Neural cell (in vitro differentiated cells): ENCODE data around the gene GCNT2. TPM values are rescaled to one million over a fixed set of nuclear protein-coding genes. Genes with fewer than 3 reads are reported as not detected.

Experiments
- H2AFZ ChIP-seq: fragments of 200-600, 300-800 bp; sonication (generic), shearing (Covaris generic); 2 replicates; pipeline ENCODE4 v1.6.0; 2014; ENCODE audit warnings: low read depth, mild to moderate bottlenecking, antibody characterized with exemption, low read length, moderate library complexity
- H3F3A ChIP-seq: fragments of 200-600 bp; shearing (Covaris generic); 2 replicates; pipeline ENCODE4 v1.6.1; 2016; ENCODE audit warnings: mild to moderate bottlenecking, moderate library complexity, mixed read lengths, antibody characterized with exemption, low read length; ENCODE audit not compliant: insufficient read depth, poor library complexity, severe bottlenecking
- H3K27ac ChIP-seq: fragments of 200-600, 300-800 bp; sonication (generic), shearing (Covaris generic); 2 replicates; pipeline ENCODE4 v1.5.1; 2014; ENCODE audit warnings: mild to moderate bottlenecking, low read length, moderate library complexity
- H3K27me3 ChIP-seq: fragments of 300-800, 200-600 bp; sonication (generic), shearing (Covaris generic); 2 replicates; pipeline ENCODE4 v1.6.0; 2014; ENCODE audit warnings: mild to moderate bottlenecking, low read depth, low read length, moderate library complexity; ENCODE audit not compliant: insufficient read depth
- H3K36me3 ChIP-seq: fragments of 300-800, 200-600 bp; sonication (generic), shearing (Covaris generic); 2 replicates; pipeline ENCODE4 v1.5.1; 2014; ENCODE audit warnings: mild to moderate bottlenecking, antibody characterized with exemption, low read length, moderate library complexity; ENCODE audit not compliant: insufficient read depth
- H3K4me2 ChIP-seq: fragments of 300-800, 200-600 bp; sonication (generic), shearing (Covaris generic); 2 replicates; pipeline ENCODE4 v1.6.0; 2014; ENCODE audit warnings: mild to moderate bottlenecking, low read length
- H3K4me3 ChIP-seq: fragments of 300-800, 200-600 bp; sonication (generic), shearing (Covaris generic); 2 replicates; pipeline ENCODE4 v1.5.1; 2014; ENCODE audit warnings: mild to moderate bottlenecking, low read length, moderate library complexity
- H3K79me2 ChIP-seq: fragments of 200-600 bp; shearing (Covaris generic); replicated peaks from 2 replicates; pipeline ENCODE4 v1.6.0; 2014; ENCODE audit warnings: mild to moderate bottlenecking, low read length, moderate library complexity; ENCODE audit not compliant: insufficient read depth
- H3K9ac ChIP-seq: fragments of 300-800, 200-600 bp; sonication (generic), shearing (Covaris generic); 2 replicates; pipeline ENCODE4 v1.6.1; 2016; ENCODE audit warnings: mild to moderate bottlenecking, low read length, mixed read lengths
- H3K9me2 ChIP-seq: fragments of 200-600 bp; shearing (Covaris generic); 2 replicates; pipeline ENCODE4 v1.6.1; 2016; ENCODE audit warnings: mild to moderate bottlenecking, low read length, mixed read lengths; ENCODE audit not compliant: insufficient read depth
- H3K9me3 ChIP-seq: fragments of 200-600, 300-800 bp; sonication (generic), shearing (Covaris generic); 2 replicates; pipeline ENCODE4 v1.6.1; 2016; ENCODE audit warnings: mild to moderate bottlenecking, mixed run types, low read length, moderate library complexity, mixed read lengths
- H4K20me1 ChIP-seq: fragments of 200-600 bp; shearing (Covaris generic); 2 replicates; pipeline ENCODE4 v1.6.1; 2016; ENCODE audit warnings: mild to moderate bottlenecking, mixed run types; ENCODE audit not compliant: insufficient read depth
- EP300 ChIP-seq: fragments of 450-650 bp; conservative IDR thresholded peaks from 2 replicates; pipeline ENCODE4 v1.6.1; 2014; ENCODE audit warnings: antibody characterized with exemption, mild to moderate bottlenecking, moderate library complexity; ENCODE audit not compliant: poor library complexity, severe bottlenecking
- EZH2 ChIP-seq: fragments of 200-600, 300-800 bp; shearing (Covaris generic), sonication (generic); IDR thresholded peaks from 2 replicates; pipeline ENCODE4 v1.6.1; 2014; ENCODE audit warnings: antibody characterized with exemption, low read length, borderline replicate concordance, mild to moderate bottlenecking; ENCODE audit not compliant: insufficient read depth, poor library complexity, severe bottlenecking
- MXI1 ChIP-seq: fragments of 450-650 bp; conservative IDR thresholded peaks from 2 replicates; pipeline ENCODE4 v1.6.1; 2014; ENCODE audit warnings: antibody characterized with exemption, mild to moderate bottlenecking; ENCODE audit not compliant: poor library complexity, severe bottlenecking
- POLR2AphosphoS5 ChIP-seq: IDR thresholded peaks from 2 replicates; pipeline ENCODE4 v1.6.1; 2012
- RAD21 ChIP-seq: fragments of 450-650 bp; conservative IDR thresholded peaks from 2 replicates; pipeline ENCODE4 v1.6.1; 2014; ENCODE audit warnings: antibody characterized with exemption, mild to moderate bottlenecking, moderate library complexity
- REST ChIP-seq: IDR thresholded peaks from 2 replicates; pipeline ENCODE4 v1.6.1; 2012; ENCODE audit warnings: borderline replicate concordance
- SMC3 ChIP-seq: fragments of 450-650 bp; conservative IDR thresholded peaks from 2 replicates; pipeline ENCODE4 v1.6.1; 2014; ENCODE audit warnings: antibody characterized with exemption, mild to moderate bottlenecking, moderate library complexity; ENCODE audit not compliant: poor library complexity
- TAF1 ChIP-seq: IDR thresholded peaks from 2 replicates; pipeline ENCODE4 v1.6.1; 2012; ENCODE audit warnings: low read depth
- polyA plus RNA-seq: library from polyadenylated mRNA; depleted of rRNA; stranded (reverse); fragments of >200 nt; gene quantifications from 2 replicates; pipeline ENCODE4 v1.2.3, GENCODE V29; 2014
- TF ChIP-seq, protein P1 (sequence below): fragments of 450-650 bp; IDR thresholded peaks from 2 replicates; pipeline ENCODE4 v1.5.1; 2014; ENCODE audit warnings: antibody characterized with exemption, mild to moderate bottlenecking, moderate library complexity; ENCODE audit not compliant: poor library complexity, severe bottlenecking

The GCNT2 gene
- polyA plus RNA-seq, 1 donor from 2014 or later: 9.4 TPM

- no peaks in the 10 kb centered on the region for H3K36me3 ChIP-seq
- no peak overlapping the region for H2AFZ ChIP-seq
- TF ChIP-seq SMC3 (no peak), MXI1 (no peak), EZH2 (no peak), TAF1 (no peak), POLR2AphosphoS5 (no peak), RAD21 (no peak), REST (no peak)
- TF ChIP-seq, protein P1, sequence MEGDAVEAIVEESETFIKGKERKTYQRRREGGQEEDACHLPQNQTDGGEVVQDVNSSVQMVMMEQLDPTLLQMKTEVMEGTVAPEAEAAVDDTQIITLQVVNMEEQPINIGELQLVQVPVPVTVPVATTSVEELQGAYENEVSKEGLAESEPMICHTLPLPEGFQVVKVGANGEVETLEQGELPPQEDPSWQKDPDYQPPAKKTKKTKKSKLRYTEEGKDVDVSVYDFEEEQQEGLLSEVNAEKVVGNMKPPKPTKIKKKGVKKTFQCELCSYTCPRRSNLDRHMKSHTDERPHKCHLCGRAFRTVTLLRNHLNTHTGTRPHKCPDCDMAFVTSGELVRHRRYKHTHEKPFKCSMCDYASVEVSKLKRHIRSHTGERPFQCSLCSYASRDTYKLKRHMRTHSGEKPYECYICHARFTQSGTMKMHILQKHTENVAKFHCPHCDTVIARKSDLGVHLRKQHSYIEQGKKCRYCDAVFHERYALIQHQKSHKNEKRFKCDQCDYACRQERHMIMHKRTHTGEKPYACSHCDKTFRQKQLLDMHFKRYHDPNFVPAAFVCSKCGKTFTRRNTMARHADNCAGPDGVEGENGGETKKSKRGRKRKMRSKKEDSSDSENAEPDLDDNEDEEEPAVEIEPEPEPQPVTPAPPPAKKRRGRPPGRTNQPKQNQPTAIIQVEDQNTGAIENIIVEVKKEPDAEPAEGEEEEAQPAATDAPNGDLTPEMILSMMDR: no peak
- H3K9me2 ChIP-seq: no peaks in the 10 kb centered on the region
- H4K20me1 ChIP-seq: no peaks in the 10 kb centered on the region
- H3K4me3 ChIP-seq: no peak overlapping the region
- H3F3A ChIP-seq: no peaks in the 10 kb centered on the region
- H3K79me2 ChIP-seq: no peaks in the 10 kb centered on the region
- no peak overlapping the region for H3K27ac ChIP-seq
- H3K27me3 ChIP-seq: no peaks in the 10 kb centered on the region
- no peaks in the 10 kb centered on the region for H3K9me3 ChIP-seq
- H3K9ac ChIP-seq: no peak overlapping the region
- H3K4me2 ChIP-seq: no peak overlapping the region
Measured at GRCh38 chr6:10537726-10538125, 16.6 kb downstream of the GCNT2 start.

DNA sequence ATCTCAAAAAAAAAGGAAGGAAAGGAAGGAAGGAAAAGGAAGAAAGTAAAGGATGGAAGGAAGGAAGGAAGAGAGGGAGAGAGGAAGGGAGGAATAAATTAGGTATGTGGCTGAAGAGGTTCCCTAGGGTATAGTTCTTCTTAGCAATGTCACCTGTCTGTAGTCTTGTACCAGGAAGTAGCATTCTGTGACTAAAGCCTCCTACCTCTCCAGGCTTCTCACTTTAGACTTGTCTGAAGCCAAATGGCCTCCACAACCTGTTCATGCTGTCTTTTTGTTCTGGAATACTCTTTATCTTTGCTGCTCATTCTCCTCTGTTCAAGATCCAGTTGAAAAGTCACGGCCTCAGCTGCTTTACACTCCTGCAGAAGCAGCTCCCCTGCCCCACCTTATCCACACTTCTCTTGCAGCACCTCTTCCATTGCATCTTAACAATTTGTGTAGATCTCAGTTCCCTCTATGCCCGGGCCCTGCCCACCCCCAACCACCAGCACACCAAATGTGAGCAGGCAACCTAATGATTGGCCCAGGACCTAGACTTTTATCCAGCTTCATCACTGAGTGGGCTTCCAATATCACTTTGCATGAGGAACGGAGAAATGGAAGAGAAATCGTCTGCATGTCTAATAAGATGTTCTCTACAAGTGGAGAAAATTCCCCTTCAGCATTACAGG lies 19.1 kb downstream of the GCNT2 start:
- Histone ChIP-seq H3K9me2 (no peaks in the 10 kb centered on the region), H3K79me2 (no peaks in the 10 kb centered on the region), H3K27me3 (no peaks in the 10 kb centered on the region), H3K36me3 (no peaks in the 10 kb centered on the region), H3K4me3 (no peak overlapping the region), H3K4me2 (no peak overlapping the region), H3K9ac (no peak overlapping the region), H3K9me3 (no peaks in the 10 kb centered on the region), H3K27ac (no peak overlapping the region), H2AFZ (no peak overlapping the region), H4K20me1 (no peaks in the 10 kb centered on the region), H3F3A (no peaks in the 10 kb centered on the region)
- no peak for TF ChIP-seq REST
- TF ChIP-seq EZH2: no peak
- TF ChIP-seq RAD21: no peak
- no peak for TF ChIP-seq MXI1
- TF ChIP-seq POLR2AphosphoS5: no peak
- TF ChIP-seq, protein P1: no peak
- no peak for TF ChIP-seq SMC3
- no peak for TF ChIP-seq TAF1
- TF ChIP-seq EP300: no peak
